Measurements from ENCODE around the gene SLCO1C1.

SLCO1C1 gene

DNA sequence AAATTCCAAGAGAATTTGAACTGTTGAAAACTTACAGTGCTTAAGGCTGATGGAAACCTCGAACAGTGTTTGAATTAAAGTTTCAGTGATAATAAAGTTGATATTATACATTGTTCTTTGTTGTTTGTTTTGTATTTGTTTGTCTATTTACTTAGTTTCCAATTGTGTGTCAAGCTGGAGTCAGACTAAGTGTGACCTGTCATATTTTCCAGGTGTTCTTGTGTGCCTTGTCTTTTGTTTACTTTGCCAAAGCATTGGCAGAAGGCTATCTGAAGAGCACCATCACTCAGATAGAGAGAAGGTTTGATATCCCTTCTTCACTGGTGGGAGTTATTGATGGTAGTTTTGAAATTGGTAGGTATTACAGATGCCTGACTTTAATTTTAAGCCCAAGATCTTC is 6.0 kb downstream of the SLCO1C1 start:
- H3K27ac ChIP-seq = peak overlapping the region; percentile 7; the same call in 1 of the 2 replicates
- TF ChIP-seq ZFX (IDR thresholded peaks at IDR 0.05; ENCODE audit: borderline replicate concordance) = no peak
- TF ChIP-seq, protein P1, sequence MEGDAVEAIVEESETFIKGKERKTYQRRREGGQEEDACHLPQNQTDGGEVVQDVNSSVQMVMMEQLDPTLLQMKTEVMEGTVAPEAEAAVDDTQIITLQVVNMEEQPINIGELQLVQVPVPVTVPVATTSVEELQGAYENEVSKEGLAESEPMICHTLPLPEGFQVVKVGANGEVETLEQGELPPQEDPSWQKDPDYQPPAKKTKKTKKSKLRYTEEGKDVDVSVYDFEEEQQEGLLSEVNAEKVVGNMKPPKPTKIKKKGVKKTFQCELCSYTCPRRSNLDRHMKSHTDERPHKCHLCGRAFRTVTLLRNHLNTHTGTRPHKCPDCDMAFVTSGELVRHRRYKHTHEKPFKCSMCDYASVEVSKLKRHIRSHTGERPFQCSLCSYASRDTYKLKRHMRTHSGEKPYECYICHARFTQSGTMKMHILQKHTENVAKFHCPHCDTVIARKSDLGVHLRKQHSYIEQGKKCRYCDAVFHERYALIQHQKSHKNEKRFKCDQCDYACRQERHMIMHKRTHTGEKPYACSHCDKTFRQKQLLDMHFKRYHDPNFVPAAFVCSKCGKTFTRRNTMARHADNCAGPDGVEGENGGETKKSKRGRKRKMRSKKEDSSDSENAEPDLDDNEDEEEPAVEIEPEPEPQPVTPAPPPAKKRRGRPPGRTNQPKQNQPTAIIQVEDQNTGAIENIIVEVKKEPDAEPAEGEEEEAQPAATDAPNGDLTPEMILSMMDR (IDR thresholded peaks at IDR 0.05) = no peak

DNA sequence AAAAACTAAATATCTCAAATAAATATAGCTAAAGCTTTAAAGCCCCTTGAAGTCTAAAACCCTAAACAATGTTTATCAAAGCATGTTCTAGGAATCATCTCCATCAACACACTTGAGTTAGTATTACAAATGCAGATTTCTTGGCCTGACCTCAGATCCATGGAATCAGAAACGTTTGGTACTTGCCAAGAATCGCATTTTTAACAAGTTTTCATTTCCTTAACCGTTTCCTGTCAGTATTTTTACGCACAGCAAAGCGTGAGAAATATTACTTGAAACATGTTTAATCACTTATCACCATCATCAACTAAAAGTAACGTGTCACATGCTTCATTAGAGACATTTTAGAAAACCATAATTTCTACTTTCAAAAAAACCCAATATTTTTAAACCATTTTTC is 9.7 kb downstream of the SLCO1C1 start:
- no peak overlapping the region for H3K27ac ChIP-seq
- no peak for TF ChIP-seq ZFX (IDR thresholded peaks at IDR 0.05; ENCODE audit: borderline replicate concordance)
- TF ChIP-seq, protein P1 (IDR thresholded peaks at IDR 0.05) = no peak

DNA sequence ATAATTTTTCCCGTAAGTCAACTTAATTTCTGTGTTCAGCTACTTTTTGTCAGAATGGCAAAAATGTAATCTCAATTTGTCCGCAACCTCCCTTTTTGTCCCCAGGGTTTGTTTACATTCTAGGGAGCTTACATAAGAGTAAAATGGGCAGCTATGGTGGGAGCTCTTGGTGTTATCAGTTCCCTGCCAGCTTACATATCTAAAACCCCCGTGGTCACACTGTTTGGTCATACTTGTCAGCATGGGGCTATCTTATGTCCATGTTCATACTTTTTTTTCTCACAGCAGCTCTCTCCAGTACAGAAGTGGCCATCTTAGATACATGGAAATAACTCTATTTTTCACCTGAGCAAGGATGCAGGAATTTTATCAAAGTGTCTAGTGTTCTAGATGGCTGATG is 16.7 kb downstream of the SLCO1C1 start:
- no peak overlapping the region for H3K27ac ChIP-seq
- TF ChIP-seq, protein P1 (IDR thresholded peaks at IDR 0.05) = no peak
- TF ChIP-seq ZFX (IDR thresholded peaks at IDR 0.05; ENCODE audit: borderline replicate concordance) = no peak

DNA sequence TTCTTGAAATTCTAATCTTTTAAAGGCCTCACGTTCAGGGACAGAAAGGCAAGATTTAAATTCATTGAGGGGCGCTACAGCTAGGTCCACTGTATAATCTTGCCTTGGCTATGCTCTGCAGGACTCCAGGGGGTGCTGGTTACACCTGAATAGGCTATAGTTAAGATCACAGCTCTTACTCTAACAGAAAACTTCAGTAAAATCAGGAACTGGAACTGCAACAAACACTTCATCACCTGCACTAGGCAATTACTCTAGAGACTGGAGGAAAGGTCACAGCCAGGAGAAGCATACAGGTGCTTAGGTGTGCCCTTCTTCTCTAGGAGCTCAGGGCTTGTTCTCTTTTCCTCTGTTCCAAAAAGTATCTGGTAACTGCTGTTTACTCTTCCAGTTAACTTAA is 20.9 kb downstream of the SLCO1C1 start:
- TF ChIP-seq, protein P1 (IDR thresholded peaks at IDR 0.05) = 0 out of 2 replicates have a peak, but pooled peaks have one; percentile 7
- TF ChIP-seq ZFX (IDR thresholded peaks at IDR 0.05; ENCODE audit: borderline replicate concordance) = no peak
- no peak overlapping the region for H3K27ac ChIP-seq

DNA sequence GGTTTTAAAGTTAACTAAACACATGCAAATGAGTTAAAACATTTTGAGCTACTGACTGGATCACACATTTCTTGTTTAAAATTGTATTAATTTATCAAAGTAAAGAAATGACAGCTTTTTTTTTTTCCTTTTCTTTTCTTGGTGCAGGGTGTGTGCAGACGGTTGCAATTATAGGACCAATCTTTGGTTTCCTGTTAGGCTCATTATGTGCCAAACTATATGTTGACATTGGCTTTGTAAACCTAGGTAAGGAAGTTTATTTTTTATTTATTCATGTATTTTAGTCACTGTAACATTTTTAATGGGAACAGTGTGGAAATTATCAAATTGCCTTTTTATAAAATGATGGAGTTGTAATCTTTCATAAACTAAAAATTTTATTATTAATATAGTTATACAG is 21.9 kb downstream of the SLCO1C1 start:
- no peak overlapping the region for H3K27ac ChIP-seq
- TF ChIP-seq, protein P1 (IDR thresholded peaks at IDR 0.05) = no peak
- TF ChIP-seq ZFX (IDR thresholded peaks at IDR 0.05; ENCODE audit: borderline replicate concordance) = no peak

DNA sequence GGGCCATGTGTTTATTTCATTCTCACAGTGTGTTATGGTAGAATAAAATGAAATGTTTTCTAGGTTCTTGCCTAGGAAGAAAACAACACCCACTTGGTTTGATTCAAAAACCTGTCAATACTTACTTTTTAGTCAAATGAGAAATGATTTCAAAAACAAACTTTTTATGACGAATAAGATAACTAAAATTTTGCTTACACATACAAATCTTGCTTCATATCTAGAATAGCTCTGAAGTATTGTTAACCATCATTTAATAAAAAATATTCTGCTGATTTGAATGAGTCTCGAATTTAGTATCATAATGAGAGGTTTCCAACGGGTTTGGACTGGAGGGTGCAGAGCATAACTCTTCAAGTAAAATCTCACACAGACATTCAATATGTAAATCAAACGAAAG is 23.2 kb downstream of the SLCO1C1 start:
- TF ChIP-seq, protein P1 (IDR thresholded peaks at IDR 0.05) = no peak
- no peak for TF ChIP-seq ZFX (IDR thresholded peaks at IDR 0.05; ENCODE audit: borderline replicate concordance)
- no peak overlapping the region for H3K27ac ChIP-seq

DNA sequence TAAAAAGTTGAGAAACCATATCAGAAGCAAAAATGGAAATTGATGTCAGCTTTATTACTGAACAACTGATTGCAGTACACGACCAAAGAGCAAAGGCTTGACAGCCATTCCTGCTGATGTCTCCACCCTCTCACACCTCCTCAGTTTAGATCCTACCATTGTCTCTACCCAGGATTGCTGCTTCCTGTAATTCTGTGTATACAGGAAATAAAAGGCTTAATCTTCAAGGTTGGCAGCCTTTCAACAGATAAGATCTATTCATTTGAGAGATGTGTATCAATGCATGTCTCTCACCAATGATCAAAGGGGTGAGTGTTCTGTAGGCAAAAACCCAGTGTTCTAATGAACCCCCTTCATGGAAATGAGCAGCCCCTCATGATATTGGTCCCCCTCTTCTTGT is 27.0 kb downstream of the SLCO1C1 start:
- TF ChIP-seq, protein P1 (IDR thresholded peaks at IDR 0.05) = no peak
- no peak for TF ChIP-seq ZFX (IDR thresholded peaks at IDR 0.05; ENCODE audit: borderline replicate concordance)
- H3K27ac ChIP-seq = no peak overlapping the region
